ENCODE measurements around the gene IKZF1.

The IKZF1 gene

DNA sequence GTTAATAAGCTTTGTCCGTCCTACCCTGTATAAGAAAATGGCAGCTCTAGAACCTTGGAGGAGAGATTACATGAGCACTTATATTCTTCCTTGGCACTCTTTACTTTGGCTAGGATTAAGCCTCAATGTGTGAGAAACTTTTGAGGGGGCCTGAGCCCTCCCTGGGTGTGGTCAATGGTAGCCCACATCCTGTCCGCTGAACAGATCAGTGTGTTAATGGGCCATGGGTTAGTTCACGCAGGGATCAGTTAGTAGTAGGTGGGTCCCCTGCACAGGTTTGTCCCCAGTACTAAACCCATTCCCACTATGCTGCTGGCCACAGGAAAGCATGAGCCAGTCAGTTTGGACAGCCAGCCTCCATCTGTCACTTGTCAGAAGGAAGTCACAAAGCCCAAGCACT lies 20.2 kb upstream of the IKZF1 start:
- WGBS, result 84% methylated on average over 3 of the region's 3 CpGs
- H3K9me3 ChIP-seq (ENCODE audit: insufficient read depth, low read depth, low read length), result no peaks in the 10 kb centered on the region
- no peaks in the 10 kb centered on the region for H3K4me1 ChIP-seq (ENCODE audit: insufficient read depth, low read length)
- no peaks in the 10 kb centered on the region for H3K27me3 ChIP-seq (ENCODE audit: insufficient read depth, low read length)
- no peak overlapping the region for H3K4me3 ChIP-seq (ENCODE audit: low read length)
- H3K9ac ChIP-seq (ENCODE audit: low read depth, low read length), result no peak overlapping the region
- no peak overlapping the region for H3K27ac ChIP-seq (ENCODE audit: low read depth, low read length)
- H3K36me3 ChIP-seq (ENCODE audit: insufficient read depth, low read length), result no peaks in the 10 kb centered on the region

GRCh38 chr7:50285269-50285668 lies 19.2 kb upstream of the IKZF1 start:
- no peaks in the 10 kb centered on the region for H3K4me1 ChIP-seq (ENCODE audit: insufficient read depth, low read length)

GRCh38 chr7:50287129-50287528 lies 17.4 kb upstream of the IKZF1 start:
- Histone ChIP-seq H3K36me3 (ENCODE audit: insufficient read depth, low read length) (no peaks in the 10 kb centered on the region), H3K27ac (ENCODE audit: low read depth, low read length) (no peak overlapping the region), H3K9ac (ENCODE audit: low read depth, low read length) (no peak overlapping the region), H3K4me3 (ENCODE audit: low read length) (no peak overlapping the region), H3K9me3 (ENCODE audit: insufficient read depth, low read depth, low read length) (no peaks in the 10 kb centered on the region), H3K4me1 (ENCODE audit: insufficient read depth, low read length) (no peaks in the 10 kb centered on the region), H3K27me3 (ENCODE audit: insufficient read depth, low read length) (no peaks in the 10 kb centered on the region)
- no CpG with 5 or more reads among the region's 1 CpG for WGBS

More at GRCh38 chr7:50285269-50285668, 19.2 kb upstream of the IKZF1 start:
- Histone ChIP-seq H3K4me3 (ENCODE audit: low read length) (no peak overlapping the region), H3K36me3 (ENCODE audit: insufficient read depth, low read length) (no peaks in the 10 kb centered on the region), H3K9me3 (ENCODE audit: insufficient read depth, low read depth, low read length) (no peaks in the 10 kb centered on the region), H3K9ac (ENCODE audit: low read depth, low read length) (no peak overlapping the region), H3K27me3 (ENCODE audit: insufficient read depth, low read length) (no peaks in the 10 kb centered on the region), H3K27ac (ENCODE audit: low read depth, low read length) (no peak overlapping the region)
- 93% methylated on average over 3 of the region's 4 CpGs for WGBS

DNA sequence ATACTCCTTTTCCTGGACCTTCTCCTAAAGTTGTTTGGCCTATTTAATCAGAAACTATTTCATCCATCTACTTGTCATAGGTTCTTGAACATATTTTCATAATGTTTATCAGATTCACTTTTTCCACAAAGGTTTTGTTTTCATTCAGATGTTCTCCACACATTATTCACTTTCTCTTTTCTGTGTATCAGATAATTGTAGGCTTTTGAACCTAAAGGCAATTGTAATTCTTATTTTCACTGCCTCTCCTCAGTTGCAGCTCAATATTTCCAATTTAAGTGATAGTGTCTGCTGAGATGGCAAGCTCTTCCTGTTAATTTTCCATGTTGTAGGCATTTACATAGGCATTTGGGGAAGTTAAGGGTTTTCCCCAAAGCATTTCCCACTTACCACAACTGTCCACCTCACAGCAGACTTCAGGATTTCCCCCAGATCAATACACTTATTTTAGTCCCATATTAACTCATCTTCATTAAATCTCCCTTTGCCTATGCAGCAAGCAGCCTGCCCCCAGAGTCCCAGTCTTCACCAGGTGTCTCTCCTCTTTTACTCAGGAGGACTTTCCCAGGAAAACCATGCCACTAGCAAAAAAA lies 12.3 kb upstream of the IKZF1 start:
- H3K9ac ChIP-seq (ENCODE audit: low read depth, low read length), result no peak overlapping the region
- no peaks in the 10 kb centered on the region for H3K4me1 ChIP-seq (ENCODE audit: insufficient read depth, low read length)
- H3K9me3 ChIP-seq (ENCODE audit: insufficient read depth, low read depth, low read length), result no peaks in the 10 kb centered on the region
- H3K27ac ChIP-seq (ENCODE audit: low read depth, low read length), result no peak overlapping the region
- H3K4me3 ChIP-seq (ENCODE audit: low read length), result no peak overlapping the region
- no peaks in the 10 kb centered on the region for H3K36me3 ChIP-seq (ENCODE audit: insufficient read depth, low read length)
- H3K27me3 ChIP-seq (ENCODE audit: insufficient read depth, low read length), result no peaks in the 10 kb centered on the region

DNA sequence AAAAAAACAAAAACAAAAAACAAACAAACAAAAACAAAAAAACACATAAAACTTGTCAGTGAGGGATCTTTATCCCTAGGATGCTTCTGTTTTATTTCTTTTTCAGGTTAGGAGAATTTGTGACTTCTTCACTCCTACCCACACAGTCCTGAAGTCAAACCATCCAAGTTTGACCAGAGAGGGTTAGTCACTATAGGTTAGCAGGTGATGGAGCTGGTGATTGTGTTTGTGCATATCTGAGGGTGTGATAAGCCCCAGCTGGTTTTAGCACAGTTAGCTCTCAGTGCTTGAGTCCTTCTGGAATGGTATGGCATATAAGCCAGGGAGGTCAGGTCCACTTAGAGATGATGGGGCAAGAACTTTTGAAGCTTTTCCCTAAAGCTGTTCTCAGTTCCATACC lies 11.8 kb upstream of the IKZF1 start:
- Histone ChIP-seq H3K9ac (ENCODE audit: low read depth, low read length) (no peak overlapping the region), H3K4me1 (ENCODE audit: insufficient read depth, low read length) (no peaks in the 10 kb centered on the region), H3K9me3 (ENCODE audit: insufficient read depth, low read depth, low read length) (no peaks in the 10 kb centered on the region), H3K4me3 (ENCODE audit: low read length) (no peak overlapping the region), H3K27ac (ENCODE audit: low read depth, low read length) (no peak overlapping the region), H3K36me3 (ENCODE audit: insufficient read depth, low read length) (no peaks in the 10 kb centered on the region), H3K27me3 (ENCODE audit: insufficient read depth, low read length) (no peaks in the 10 kb centered on the region)

- Histone ChIP-seq H3K4me1 (ENCODE audit: insufficient read depth, low read length) (no peaks in the 10 kb centered on the region), H3K27ac (ENCODE audit: low read depth, low read length) (no peak overlapping the region), H3K9me3 (ENCODE audit: insufficient read depth, low read depth, low read length) (no peaks in the 10 kb centered on the region), H3K27me3 (ENCODE audit: insufficient read depth, low read length) (no peaks in the 10 kb centered on the region), H3K9ac (ENCODE audit: low read depth, low read length) (no peak overlapping the region), H3K4me3 (ENCODE audit: low read length) (no peak overlapping the region), H3K36me3 (ENCODE audit: insufficient read depth, low read length) (no peaks in the 10 kb centered on the region)
- WGBS, result 91% methylated on average over 7 of the region's 7 CpGs
Measured at GRCh38 chr7:50293509-50294179, 10.9 kb upstream of the IKZF1 start.

DNA sequence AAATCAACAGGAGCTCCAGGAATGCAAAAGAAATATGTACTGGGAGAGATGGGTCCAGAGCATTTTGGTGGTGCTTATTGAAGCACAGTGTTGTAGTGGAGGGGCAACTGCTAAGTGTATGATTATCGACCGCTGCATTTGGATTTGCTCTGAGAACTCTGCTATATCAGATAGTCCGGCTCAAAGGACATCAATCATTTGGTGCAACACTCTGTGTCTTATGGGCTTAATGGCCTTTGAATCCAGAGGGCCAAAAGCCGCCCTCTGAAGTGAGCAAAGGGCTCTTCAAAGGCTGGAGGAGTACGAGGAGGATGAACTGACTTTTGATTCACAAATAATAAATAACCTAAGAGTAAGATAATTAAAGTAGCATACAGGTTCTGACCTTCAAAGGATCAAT lies 9.4 kb upstream of the IKZF1 start:
- H3K4me3 ChIP-seq (ENCODE audit: low read length), result no peak overlapping the region
- no peaks in the 10 kb centered on the region for H3K9me3 ChIP-seq (ENCODE audit: insufficient read depth, low read depth, low read length)
- no peaks in the 10 kb centered on the region for H3K27me3 ChIP-seq (ENCODE audit: insufficient read depth, low read length)
- H3K36me3 ChIP-seq (ENCODE audit: insufficient read depth, low read length), result no peaks in the 10 kb centered on the region
- no peak overlapping the region for H3K27ac ChIP-seq (ENCODE audit: low read depth, low read length)
- H3K9ac ChIP-seq (ENCODE audit: low read depth, low read length), result no peak overlapping the region
- H3K4me1 ChIP-seq (ENCODE audit: insufficient read depth, low read length), result no peaks in the 10 kb centered on the region
- WGBS, result 96% methylated on average over 4 of the region's 5 CpGs

DNA sequence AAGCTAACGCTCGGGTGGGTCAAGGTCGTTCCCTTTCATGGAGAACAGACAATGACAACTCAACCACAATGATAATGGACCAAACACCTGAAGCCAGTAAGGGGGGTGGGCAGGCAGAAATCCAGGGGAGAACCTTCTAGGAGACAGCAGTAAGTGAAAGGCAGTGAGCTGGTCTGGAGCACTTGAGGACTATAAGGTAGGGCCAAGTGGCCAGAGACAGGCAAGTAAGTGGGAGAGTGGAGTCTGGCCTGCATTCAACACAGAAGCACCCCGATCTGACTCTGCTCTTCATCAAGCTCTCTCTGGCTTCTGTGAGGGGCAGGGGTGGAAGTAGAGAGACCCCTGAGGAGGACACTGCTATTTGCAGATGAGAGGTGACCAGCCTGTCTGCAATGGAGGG lies 7.7 kb upstream of the IKZF1 start:
- Histone ChIP-seq H3K27ac (ENCODE audit: low read depth, low read length) (no peak overlapping the region), H3K36me3 (ENCODE audit: insufficient read depth, low read length) (no peaks in the 10 kb centered on the region), H3K4me1 (ENCODE audit: insufficient read depth, low read length) (no peaks in the 10 kb centered on the region), H3K9ac (ENCODE audit: low read depth, low read length) (no peak overlapping the region), H3K9me3 (ENCODE audit: insufficient read depth, low read depth, low read length) (no peaks in the 10 kb centered on the region), H3K4me3 (ENCODE audit: low read length) (no peak overlapping the region), H3K27me3 (ENCODE audit: insufficient read depth, low read length) (peaks cover 10% of the 10 kb centered on the region)
- 97% methylated on average over 4 of the region's 4 CpGs for WGBS

DNA sequence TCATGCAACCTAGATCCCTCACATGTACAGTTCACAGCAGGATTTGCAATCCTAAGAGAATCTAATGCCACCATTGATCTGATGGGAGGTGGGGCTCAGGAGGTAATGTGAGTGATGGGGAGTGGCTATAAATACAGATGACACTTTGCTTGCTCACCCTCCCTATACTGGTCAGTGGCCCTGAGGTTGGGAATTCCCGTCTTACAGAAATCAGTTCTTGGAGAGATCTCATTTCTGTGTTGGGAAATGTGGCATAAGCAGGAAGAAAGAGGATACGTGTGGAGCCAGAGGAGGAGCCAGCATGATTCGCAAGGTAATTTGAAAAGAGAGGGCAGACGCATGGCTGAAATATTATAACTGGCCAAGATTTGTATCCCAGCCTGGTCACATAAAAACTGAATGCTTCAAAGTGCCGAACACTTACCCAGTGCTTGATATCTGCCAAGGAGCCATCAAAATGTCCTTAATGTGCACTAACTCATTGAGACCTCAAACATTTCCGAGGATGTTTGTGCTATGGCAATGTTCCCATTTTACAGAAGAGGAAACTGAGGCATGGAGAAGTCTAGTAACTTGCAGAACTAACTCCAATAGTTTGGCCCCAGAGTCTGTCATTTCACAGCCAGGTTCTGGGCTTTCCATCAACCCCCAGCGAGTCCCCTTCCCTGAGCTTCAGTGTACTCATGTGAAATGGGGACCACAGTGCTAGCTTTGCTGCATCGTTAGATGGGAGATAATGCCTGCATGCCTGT lies 5.5 kb upstream of the IKZF1 start:
- Histone ChIP-seq H3K36me3 (ENCODE audit: insufficient read depth, low read length) (no peaks in the 10 kb centered on the region), H3K4me1 (ENCODE audit: insufficient read depth, low read length) (no peaks in the 10 kb centered on the region), H3K9ac (ENCODE audit: low read depth, low read length) (no peak overlapping the region), H3K27me3 (ENCODE audit: insufficient read depth, low read length) (peaks cover 29% of the 10 kb centered on the region), H3K9me3 (ENCODE audit: insufficient read depth, low read depth, low read length) (no peaks in the 10 kb centered on the region), H3K27ac (ENCODE audit: low read depth, low read length) (no peak overlapping the region), H3K4me3 (ENCODE audit: low read length) (no peak overlapping the region)
- 92% methylated on average over 8 of the region's 8 CpGs for WGBS

DNA sequence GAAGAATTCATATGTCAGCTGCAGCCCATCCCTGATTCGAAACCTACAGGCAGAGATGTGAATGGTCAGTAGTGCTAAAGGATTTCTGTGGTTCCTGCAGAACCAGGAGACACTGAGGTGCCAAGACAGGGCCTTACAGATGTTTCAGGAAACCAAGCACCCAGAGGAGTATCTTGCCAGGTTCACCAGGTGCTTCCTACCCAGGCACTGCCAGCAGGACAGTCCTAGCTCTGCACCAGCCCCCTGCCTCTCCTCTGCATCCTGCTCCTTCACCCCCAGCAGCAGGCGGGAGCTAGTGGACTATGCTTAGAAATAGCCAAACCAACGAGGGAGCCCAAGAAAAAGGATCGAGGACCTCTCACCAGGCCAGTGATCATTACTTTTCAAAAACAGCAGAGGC lies 4.2 kb upstream of the IKZF1 start:
- Histone ChIP-seq H3K27me3 (ENCODE audit: insufficient read depth, low read length) (peaks cover 43% of the 10 kb centered on the region), H3K9ac (ENCODE audit: low read depth, low read length) (no peak overlapping the region), H3K4me3 (ENCODE audit: low read length) (no peak overlapping the region), H3K9me3 (ENCODE audit: insufficient read depth, low read depth, low read length) (no peaks in the 10 kb centered on the region), H3K27ac (ENCODE audit: low read depth, low read length) (no peak overlapping the region), H3K36me3 (ENCODE audit: insufficient read depth, low read length) (no peaks in the 10 kb centered on the region), H3K4me1 (ENCODE audit: insufficient read depth, low read length) (peaks cover 4% of the 10 kb centered on the region; the same call in 1 of the 2 replicates)
- 92% methylated on average over 4 of the region's 4 CpGs for WGBS

- H3K36me3 ChIP-seq (ENCODE audit: insufficient read depth, low read length), result no peaks in the 10 kb centered on the region
- H3K4me3 ChIP-seq (ENCODE audit: low read length), result peak overlapping the region; percentile 59
- no peak overlapping the region for H3K9ac ChIP-seq (ENCODE audit: low read depth, low read length)
- no peak overlapping the region for H3K27ac ChIP-seq (ENCODE audit: low read depth, low read length)
- no peaks in the 10 kb centered on the region for H3K9me3 ChIP-seq (ENCODE audit: insufficient read depth, low read depth, low read length)
- 82% methylated on average over 28 of the region's 28 CpGs for WGBS
- H3K4me1 ChIP-seq (ENCODE audit: insufficient read depth, low read length), result peaks cover 7% of the 10 kb centered on the region; the same call in 1 of the 2 replicates
- H3K27me3 ChIP-seq (ENCODE audit: insufficient read depth, low read length), result peaks cover 66% of the 10 kb centered on the region
Measured at GRCh38 chr7:50302486-50303334, 1.8 kb upstream of the IKZF1 start.
